LNCAP (cell line): Measurements from ENCODE around the gene GRM4.

Experiments
- TF ChIP-seq, protein P1 (sequence below): fragments of 450-650 bp; IDR thresholded peaks from 2 replicates; pipeline ENCODE4 v1.5.1; 2017; ENCODE audit warnings: mild to moderate bottlenecking

GRM4 gene

DNA sequence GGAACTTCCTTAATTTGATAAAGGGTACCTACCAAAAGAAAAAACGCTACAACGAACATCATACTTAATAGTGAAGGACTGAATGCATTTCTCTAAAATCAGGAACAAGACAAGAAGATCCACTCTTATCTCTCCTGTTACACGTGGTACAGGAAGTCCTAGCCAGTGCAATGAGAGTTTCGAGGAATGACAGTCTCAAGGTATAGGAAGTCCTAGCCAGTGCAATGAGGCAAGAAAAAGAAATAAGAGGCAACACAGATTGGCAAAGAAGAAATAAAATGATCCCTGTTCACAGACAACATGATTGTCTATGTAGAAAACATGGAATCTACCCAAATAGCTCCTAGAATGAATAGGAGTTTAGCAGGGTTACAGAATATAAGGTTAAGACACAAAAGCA lies 174.3 kb downstream of the GRM4 start:
- TF ChIP-seq, protein P1, sequence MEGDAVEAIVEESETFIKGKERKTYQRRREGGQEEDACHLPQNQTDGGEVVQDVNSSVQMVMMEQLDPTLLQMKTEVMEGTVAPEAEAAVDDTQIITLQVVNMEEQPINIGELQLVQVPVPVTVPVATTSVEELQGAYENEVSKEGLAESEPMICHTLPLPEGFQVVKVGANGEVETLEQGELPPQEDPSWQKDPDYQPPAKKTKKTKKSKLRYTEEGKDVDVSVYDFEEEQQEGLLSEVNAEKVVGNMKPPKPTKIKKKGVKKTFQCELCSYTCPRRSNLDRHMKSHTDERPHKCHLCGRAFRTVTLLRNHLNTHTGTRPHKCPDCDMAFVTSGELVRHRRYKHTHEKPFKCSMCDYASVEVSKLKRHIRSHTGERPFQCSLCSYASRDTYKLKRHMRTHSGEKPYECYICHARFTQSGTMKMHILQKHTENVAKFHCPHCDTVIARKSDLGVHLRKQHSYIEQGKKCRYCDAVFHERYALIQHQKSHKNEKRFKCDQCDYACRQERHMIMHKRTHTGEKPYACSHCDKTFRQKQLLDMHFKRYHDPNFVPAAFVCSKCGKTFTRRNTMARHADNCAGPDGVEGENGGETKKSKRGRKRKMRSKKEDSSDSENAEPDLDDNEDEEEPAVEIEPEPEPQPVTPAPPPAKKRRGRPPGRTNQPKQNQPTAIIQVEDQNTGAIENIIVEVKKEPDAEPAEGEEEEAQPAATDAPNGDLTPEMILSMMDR = no peak
